Measurements from ENCODE around the gene GDI1.

The GDI1 gene

GRCh38 chrX:154408659-154409221, 28.2 kb upstream of the GDI1 start:
- DNase-seq: no peak

- DNase-seq: peak in 14 of 56 donors; percentile 0 to 51 (median 8)
Observed at GRCh38 chrX:154409222-154409871, 27.6 kb upstream of the GDI1 start, which contains the start of gene DNASE1L1. Gene DNASE1L1, minus strand, starts transcription at chrX:154409254. Its CDS starts 3,686 bp downstream, at chrX:154405568.

GRCh38 chrX:154411981-154412340, 25.0 kb upstream of the GDI1 start:
- DNase-seq: peak in 39 of 56 donors; percentile 1 to 67 (median 27)

GRCh38 chrX:154412468-154412867, 24.5 kb upstream of the GDI1 start:
- no peak for DNase-seq

- no peak for DNase-seq
Observed at GRCh38 chrX:154413142-154413541, 23.8 kb upstream of the GDI1 start.

- no peak for DNase-seq
Observed at GRCh38 chrX:154417157-154417556, 19.8 kb upstream of the GDI1 start.

- DNase-seq: no peak
Observed at GRCh38 chrX:154419189-154419588, 17.8 kb upstream of the GDI1 start.

- no peak for DNase-seq
Observed at GRCh38 chrX:154419688-154420401, 17.1 kb upstream of the GDI1 start.

- no peak for DNase-seq
Observed at GRCh38 chrX:154420402-154420756, 16.6 kb upstream of the GDI1 start.

GRCh38 chrX:154426916-154427770, 9.8 kb upstream of the GDI1 start:
- no peak for DNase-seq

GRCh38 chrX:154428176-154429171, 8.5 kb upstream of the GDI1 start, which contains the start of gene ATP6AP1:
Gene ATP6AP1, plus strand, starts transcription at chrX:154428677. Its CDS starts 16 bp downstream, at chrX:154428693.
- peak in 55 of 56 donors; percentile 5 to 92 (median 82) for DNase-seq

- DNase-seq: no peak
Observed at GRCh38 chrX:154429711-154430110, 7.2 kb upstream of the GDI1 start.

GRCh38 chrX:154430479-154430878, 6.5 kb upstream of the GDI1 start:
- no peak for DNase-seq

- no peak for DNase-seq
Observed at GRCh38 chrX:154430916-154431315, 6.0 kb upstream of the GDI1 start.

- DNase-seq: peak in 5 of 56 donors; percentile 7 to 23 (median 11)
Observed at GRCh38 chrX:154431341-154431740, 5.6 kb upstream of the GDI1 start.

GRCh38 chrX:154432210-154432609, 4.7 kb upstream of the GDI1 start:
- no peak for DNase-seq

- DNase-seq: no peak
Observed at GRCh38 chrX:154433605-154434004, 3.3 kb upstream of the GDI1 start.

- no peak for DNase-seq
Observed at GRCh38 chrX:154434394-154435168, 2.4 kb upstream of the GDI1 start.

- no peak for DNase-seq
Observed at GRCh38 chrX:154435171-154435733, 1.7 kb upstream of the GDI1 start.

Data from nucleus accumbens (tissue), 56 donors.